Aorta (tissue), 5 donors: Measurements from ENCODE around the gene RBM47. TPM values are rescaled to one million over a fixed set of nuclear protein-coding genes. Genes with fewer than 3 reads are reported as not detected.
"Not testable (repeated sequence)": the region's sequence is repeated elsewhere in the genome, so short reads cannot be mapped to it uniquely, and the experiment has no call there.

Experiments used
- ATAC-seq: fragments of 200-7000 bp; cut with Tn5 transposase; one replicate; pipeline ENCODE4 v1.9.1; 2022; ENCODE audit warnings: moderate library complexity; ENCODE audit not compliant: low FRiP score
- DNase-seq, 2 donors: peaks; one replicate each; pipeline ENCODE4 v3.0.0-alpha.2; 2020
- H3K27ac ChIP-seq, 2 donors: one replicate each; pipeline ENCODE4 v1.5.1; 2013; ENCODE audit warnings: low read length in 2 of 2, mild to moderate bottlenecking in 2 of 2, moderate library complexity in 2 of 2, control low read depth in 1 of 2, inconsistent platforms in 1 of 2, low read depth in 1 of 2
- H3K27me3 ChIP-seq, 2 donors: one replicate each; pipeline ENCODE4 v1.6.1; 2013; ENCODE audit warnings: control low read depth in 1 of 2, low read length in 1 of 2, mild to moderate bottlenecking in 1 of 2, moderate library complexity in 1 of 2; ENCODE audit not compliant: insufficient read depth in 2 of 2, control insufficient read depth in 1 of 2
- H3K36me3 ChIP-seq, 2 donors: one replicate each; pipeline ENCODE4 v1.6.1; 2013; ENCODE audit warnings: control low read depth in 1 of 2, low read length in 1 of 2, mild to moderate bottlenecking in 1 of 2; ENCODE audit not compliant: insufficient read depth in 2 of 2, control insufficient read depth in 1 of 2
- H3K4me1 ChIP-seq, 2 donors: one replicate each; pipeline ENCODE4 v1.6.1; 2013; ENCODE audit warnings: low read length in 2 of 2, control low read depth in 1 of 2, mild to moderate bottlenecking in 1 of 2, moderate library complexity in 1 of 2; ENCODE audit not compliant: insufficient read depth in 2 of 2, control insufficient read depth in 1 of 2
- H3K4me3 ChIP-seq, 2 donors: one replicate each; pipeline ENCODE4 v1.5.1; 2013; ENCODE audit warnings: low read length in 2 of 2, control low read depth in 1 of 2, mild to moderate bottlenecking in 1 of 2
- H3K9me3 ChIP-seq: one replicate; pipeline ENCODE4 v1.6.1; 2013; ENCODE audit warnings: mild to moderate bottlenecking, low read length; ENCODE audit not compliant: control insufficient read depth
- WGBS, 2 donors: extraction: QIAGEN DNeasy Blood & Tissue Kit; methylation state at CpG; one replicate each; pipeline ENCODE4 v1.1.7; 2013; 5-methylcytosine and 5-hydroxymethylcytosine counted together
- intact Hi-C, 2 donors: fragments of 100-400 bp; cut with DNase I; formaldehyde crosslinking; loops; one replicate each; pipeline versions ENCODE4 v1.14.2 to v1.15.0; 2022
- polyA plus RNA-seq, 2 donors: library from polyadenylated mRNA; stranded (reverse); fragments of 200-250 nt; gene quantifications; one replicate each; pipeline ENCODE4 v1.2.3, GENCODE V29; 2013
- total RNA-seq, 2 donors: library from RNA; stranded (reverse); fragmentation: NEBNext Ultra II Directional; extraction: Animal tissue kit (Norgen Biotek cat#: 25700); gene quantifications; one replicate each; pipeline ENCODE4 v1.2.1, GENCODE V29; 2021
- donor health status: healthy with polysubstance abuse.
- donor health status: Bipolar disorder and iron deficiency.
- donor health status: DM: no; HTN: no; CAD: no.
- donor health status: DM: no; HTN: no; CAD: no.
- donor health status: DM: yes; HTN: yes; CAD: no.

RBM47 gene
- total and polyA plus RNA-seq, 4 donors, result 1.8 to 33.5 (median 23.1) TPM

DNA sequence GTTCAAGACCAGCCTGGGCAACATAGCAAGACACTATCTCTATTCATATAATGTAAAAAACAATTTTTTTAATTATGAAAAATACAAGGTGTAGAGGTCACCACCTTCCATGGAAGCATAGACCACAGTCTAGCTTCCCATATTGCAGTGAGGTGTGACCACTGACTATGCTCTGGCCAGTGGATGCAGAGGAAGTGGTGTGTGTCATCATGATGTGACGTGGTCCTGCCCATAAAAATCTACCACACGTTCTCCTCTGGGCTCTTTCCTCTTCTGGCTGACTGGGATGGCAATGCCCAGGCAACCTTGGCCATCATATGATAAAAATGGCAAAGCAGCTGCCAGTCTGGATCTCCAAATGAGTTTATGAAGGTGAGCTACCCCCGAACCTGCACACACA is 65.7 kb downstream of the RBM47 start:
- DNase-seq (peak in 1 of 2 donors; percentile 68), ATAC-seq (no peak)
- H3K36me3 ChIP-seq, result no peaks in the 10 kb centered on the region
- H3K9me3 ChIP-seq, result no peaks in the 10 kb centered on the region
- no peak overlapping the region for H3K27ac ChIP-seq
- no peaks in the 10 kb centered on the region for H3K27me3 ChIP-seq
- WGBS, 2 donors, result 72 to 76% methylated on average over 3 of the region's 3 CpGs
- intact Hi-C loops, result no loop called here
- no peak overlapping the region for H3K4me3 ChIP-seq
- no peaks in the 10 kb centered on the region for H3K4me1 ChIP-seq

DNA sequence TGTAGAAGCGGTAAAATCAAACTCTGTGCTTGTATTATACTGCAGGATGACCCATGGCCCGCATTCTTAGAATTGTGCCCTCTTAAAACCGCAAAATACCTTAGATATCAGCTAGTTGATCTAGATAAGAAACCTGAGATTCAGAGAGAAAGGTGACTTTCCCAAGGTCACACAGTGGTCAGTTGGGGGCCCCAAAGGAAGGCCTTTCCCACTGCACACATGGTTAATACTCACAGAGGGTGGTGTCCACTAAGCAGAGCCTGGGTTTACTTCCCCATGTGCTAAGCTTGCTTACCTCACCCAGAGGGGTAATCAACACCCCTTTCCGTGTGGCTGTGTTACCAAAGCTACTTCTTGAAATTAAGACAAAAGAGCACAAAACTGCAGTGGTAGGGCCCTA is 66.3 kb downstream of the RBM47 start:
- no peak overlapping the region for H3K27ac ChIP-seq
- H3K4me3 ChIP-seq, result no peak overlapping the region
- 71 to 80% methylated on average over 4 of the region's 4 CpGs for WGBS, 2 donors
- H3K4me1 ChIP-seq, result no peaks in the 10 kb centered on the region
- H3K36me3 ChIP-seq, result no peaks in the 10 kb centered on the region
- H3K27me3 ChIP-seq, result no peaks in the 10 kb centered on the region
- intact Hi-C loops, result no loop called here
- H3K9me3 ChIP-seq, result no peaks in the 10 kb centered on the region
- no peak for DNase-seq
- no peak for ATAC-seq

DNA sequence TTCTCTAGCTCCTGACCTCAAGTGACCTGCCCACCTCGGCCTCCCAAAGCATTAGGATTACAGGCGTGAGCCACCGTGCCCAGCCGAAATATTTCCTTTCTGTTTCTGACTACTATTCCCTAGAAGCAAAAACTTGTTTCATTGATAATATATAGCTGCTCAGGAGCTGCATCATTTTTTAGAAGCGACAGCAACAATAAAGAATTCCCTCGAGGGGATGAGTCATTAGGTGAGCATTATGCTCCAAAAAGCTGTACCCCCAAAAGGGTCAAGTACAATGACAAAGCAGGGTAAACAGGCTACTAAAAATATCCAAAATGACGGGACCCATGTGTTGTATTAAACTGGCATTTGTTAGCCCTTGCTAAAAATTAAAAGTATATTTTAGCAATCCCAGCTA is 67.0 kb downstream of the RBM47 start:
- Histone ChIP-seq H3K36me3 (no peaks in the 10 kb centered on the region), H3K27me3 (no peaks in the 10 kb centered on the region), H3K9me3 (no peaks in the 10 kb centered on the region), H3K4me1 (no peaks in the 10 kb centered on the region), H3K27ac (no peak overlapping the region), H3K4me3 (no peak overlapping the region)
- no peak for DNase-seq
- 83 to 87% methylated on average over 7 of the region's 7 CpGs for WGBS, 2 donors
- intact Hi-C loops, result no loop called here
- no peak for ATAC-seq

DNA sequence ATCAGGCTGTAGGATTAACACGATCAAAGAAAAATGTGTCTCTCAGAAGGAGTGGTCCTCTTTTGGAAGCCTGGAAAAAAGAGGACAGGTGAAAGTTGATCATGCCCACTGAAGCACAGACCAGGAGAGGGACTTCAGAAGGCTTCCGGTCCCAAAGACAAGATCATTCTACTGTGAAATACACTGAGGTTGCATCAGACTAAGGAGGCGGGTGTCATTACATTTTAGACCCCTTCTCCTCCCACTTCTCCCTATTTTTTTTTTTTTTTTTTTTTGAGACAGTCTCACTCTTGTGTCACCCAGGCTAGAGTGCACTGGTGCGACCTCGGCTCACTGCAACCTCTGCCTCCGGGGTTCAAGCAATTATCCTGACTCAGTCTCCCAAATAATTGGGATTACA is 67.5 kb downstream of the RBM47 start:
- Histone ChIP-seq H3K4me1 (no peaks in the 10 kb centered on the region), H3K27ac (no peak overlapping the region), H3K9me3 (no peaks in the 10 kb centered on the region), H3K27me3 (no peaks in the 10 kb centered on the region), H3K36me3 (no peaks in the 10 kb centered on the region), H3K4me3 (no peak overlapping the region)
- DNase-seq (no peak), ATAC-seq (no peak)
- 92 to 94% methylated on average over 6 of the region's 6 CpGs for WGBS, 2 donors
- intact Hi-C loops, result no loop called here

DNA sequence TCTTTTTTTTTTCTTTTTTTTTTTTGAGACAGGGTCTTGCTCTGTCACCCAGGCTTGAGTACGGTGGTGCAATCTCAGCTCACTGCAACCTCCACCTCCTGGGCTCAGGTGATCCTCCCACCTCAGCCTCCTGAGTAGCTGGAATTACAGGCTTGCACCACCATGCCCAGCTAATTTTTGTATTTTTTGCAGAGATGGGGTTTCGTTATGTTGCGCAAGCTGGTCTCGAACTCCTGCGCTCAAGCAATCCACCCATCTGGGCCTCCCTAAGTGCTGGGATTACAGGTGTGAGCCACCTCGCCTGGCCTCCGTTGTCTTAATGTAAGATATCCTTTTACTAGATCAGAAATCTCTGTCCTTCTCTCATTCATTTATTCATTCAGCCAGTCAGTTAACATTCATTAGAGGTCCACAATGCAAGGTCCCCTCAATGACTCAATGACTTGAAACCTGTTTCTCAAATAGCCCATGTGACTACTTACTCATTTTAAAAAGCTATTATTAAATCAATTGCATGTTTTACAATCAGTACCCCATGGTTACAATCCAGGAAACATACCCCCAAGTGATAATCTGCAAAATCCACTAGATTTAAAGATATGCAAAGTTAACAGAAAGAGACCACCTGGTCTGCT is 68.0 kb downstream of the RBM47 start:
- WGBS, 2 donors, result 87 to 97% methylated on average over 7 of the region's 7 CpGs
- H3K4me1 ChIP-seq, intact Hi-C loops, H3K4me3 ChIP-seq, H3K27me3 ChIP-seq, ATAC-seq, H3K36me3 ChIP-seq, H3K27ac ChIP-seq, H3K9me3 ChIP-seq, DNase-seq: not testable (repeated sequence)

DNA sequence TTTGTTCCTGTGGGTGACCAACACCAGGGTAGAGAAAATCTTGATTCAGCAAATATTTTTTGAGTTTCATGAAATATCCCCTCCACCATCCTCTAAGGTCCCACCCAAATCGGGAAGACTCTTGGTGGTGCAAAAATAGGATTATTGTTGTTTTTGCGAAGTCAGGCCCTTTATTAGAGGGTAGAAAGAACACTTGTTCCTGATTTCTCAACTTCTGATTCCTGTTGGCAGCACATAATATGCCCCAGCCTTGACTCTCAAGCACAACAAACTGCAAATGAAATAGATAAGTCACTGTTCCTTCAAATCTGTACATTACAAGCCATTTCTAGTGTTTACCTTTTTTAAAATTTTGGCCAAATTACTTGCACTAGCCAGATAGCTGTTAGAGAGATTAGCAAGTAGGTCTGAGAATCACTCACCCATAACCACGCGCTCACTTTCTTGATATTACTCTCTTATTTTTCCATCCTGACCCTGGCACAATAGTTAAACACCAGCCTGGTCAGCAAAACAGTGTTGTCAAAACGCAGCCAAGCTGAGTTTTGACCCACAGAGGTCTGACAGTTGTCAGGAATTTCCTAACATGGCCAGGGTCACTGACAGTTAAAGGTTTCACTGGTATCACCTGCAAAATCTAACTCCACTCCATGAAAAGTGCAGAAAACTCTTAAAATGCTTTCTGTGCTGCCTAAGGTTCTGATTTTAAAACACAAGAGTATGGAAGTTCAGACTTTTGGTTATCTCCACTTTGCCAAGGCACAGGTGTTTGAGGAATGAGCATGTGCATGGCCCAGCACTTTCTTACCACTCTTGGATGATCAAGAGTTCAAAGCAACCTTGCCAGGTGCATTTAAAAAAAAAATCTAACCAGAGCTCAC is 69.8 kb downstream of the RBM47 start:
- WGBS, 2 donors, result 53 to 57% methylated on average over 5 of the region's 5 CpGs

DNA sequence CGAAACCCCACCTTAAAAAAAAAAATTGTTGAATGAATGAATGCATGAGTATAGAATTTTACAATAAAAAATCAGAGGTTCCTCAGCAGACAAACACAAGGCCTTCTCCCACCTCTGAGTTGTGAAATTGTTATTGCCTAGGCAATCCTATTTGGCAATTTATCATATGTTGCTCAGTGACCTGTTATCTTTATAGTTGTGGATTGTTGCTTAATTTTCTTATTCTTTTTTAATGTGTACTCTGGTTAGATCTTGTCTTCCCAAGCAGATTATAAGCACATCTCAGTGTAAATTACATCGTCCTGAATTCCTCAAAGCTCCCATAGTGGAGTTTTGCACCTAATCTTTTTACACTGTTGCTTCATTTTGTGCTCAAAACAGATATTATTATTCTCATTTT is 71.9 kb downstream of the RBM47 start:
- Histone ChIP-seq H3K27me3 (no peaks in the 10 kb centered on the region), H3K4me3 (no peak overlapping the region), H3K9me3 (no peaks in the 10 kb centered on the region), H3K4me1 (no peaks in the 10 kb centered on the region), H3K36me3 (no peaks in the 10 kb centered on the region), H3K27ac (no peak overlapping the region)
- intact Hi-C loops, result no loop called here
- WGBS, 2 donors, result 99% methylated on average over 2 of the region's 2 CpGs
- ATAC-seq (no peak), DNase-seq (no peak)

More for the DNA sequence above, 69.8 kb downstream of the RBM47 start:
- Histone ChIP-seq H3K36me3 (no peaks in the 10 kb centered on the region), H3K27me3 (no peaks in the 10 kb centered on the region), H3K27ac (no peak overlapping the region), H3K4me3 (no peak overlapping the region), H3K9me3 (no peaks in the 10 kb centered on the region), H3K4me1 (no peaks in the 10 kb centered on the region)
- intact Hi-C loops, result no loop called here
- ATAC-seq, result no peak
- DNase-seq, result no peak

DNA sequence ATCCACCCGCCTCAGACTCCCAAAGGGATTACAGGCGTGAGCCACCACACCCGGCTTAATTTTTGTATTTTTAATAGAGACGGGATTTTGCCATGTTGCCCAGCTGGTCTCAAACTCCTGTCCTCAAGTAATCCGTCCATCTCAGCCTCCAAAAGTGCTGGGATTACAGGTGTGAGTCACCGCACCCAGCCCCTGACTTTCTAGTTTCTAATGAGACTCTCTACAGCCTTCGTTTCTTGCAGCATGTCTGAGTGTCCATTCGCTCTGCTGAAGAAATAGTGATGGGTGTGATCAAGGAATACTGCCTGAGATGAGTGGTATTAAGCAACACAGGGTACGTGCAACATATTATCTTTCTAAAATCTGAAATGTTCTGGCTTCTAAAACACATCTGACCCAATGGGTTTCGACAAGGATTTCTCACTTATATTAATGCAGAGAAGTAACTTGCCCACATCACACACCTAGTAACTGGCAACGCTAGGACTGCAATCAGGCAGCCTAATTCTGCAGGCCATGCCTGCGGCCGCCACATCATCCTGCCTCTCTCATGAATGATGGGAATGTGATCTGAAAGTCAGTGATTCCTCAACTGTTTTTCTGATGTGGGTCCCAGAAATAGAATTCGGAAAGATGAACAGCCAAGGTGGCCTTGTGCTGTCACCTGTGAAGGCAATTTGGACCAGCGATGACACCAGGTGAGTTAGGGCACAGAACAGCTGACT is 74.3 kb downstream of the RBM47 start:
- Histone ChIP-seq H3K27me3 (no peaks in the 10 kb centered on the region), H3K27ac (no peak overlapping the region), H3K36me3 (no peaks in the 10 kb centered on the region), H3K9me3 (no peaks in the 10 kb centered on the region), H3K4me3 (no peak overlapping the region), H3K4me1 (no peaks in the 10 kb centered on the region)
- ATAC-seq, result no peak
- intact Hi-C loops, result no loop called here
- 88 to 90% methylated on average over 15 of the region's 15 CpGs for WGBS, 2 donors
- no peak for DNase-seq
